K562 (cell line): ENCODE data around the gene ITGA2B. TPM values are rescaled to one million over a fixed set of nuclear protein-coding genes. Genes with fewer than 3 reads are reported as not detected.

Source experiments
- ATF6 ChIP-seq: sonication (generic); formaldehyde crosslinking; IDR thresholded peaks from 2 replicates; pipeline ENCODE4 v1.4.0; 2020; ENCODE audit warnings: mild to moderate bottlenecking, missing genetic modification reagents
- CBX2 ChIP-seq: fragments of 200-600 bp; sonication (generic); IDR thresholded peaks from one replicate; pipeline ENCODE4 v1.6.1; 2012; ENCODE audit warnings: mild to moderate bottlenecking, low read length, inconsistent platforms; ENCODE audit not compliant: insufficient read depth, poor library complexity, severe bottlenecking
- CXXC5 ChIP-seq: fragments of 250-450 bp; sonication (Bioruptor Pico); IDR thresholded peaks from 2 replicates; pipeline ENCODE4 v1.8.0; 2022; ENCODE audit warnings: inconsistent platforms, mild to moderate bottlenecking, moderate library complexity
- EGR1 ChIP-seq: fragments of 450-650 bp; conservative IDR thresholded peaks from 2 replicates; pipeline ENCODE4 v1.6.1; 2017; ENCODE audit warnings: mild to moderate bottlenecking
- NR1H2 ChIP-seq: sonication (generic); formaldehyde crosslinking; IDR thresholded peaks from 2 replicates; pipeline ENCODE4 v1.4.0; 2020; ENCODE audit warnings: mild to moderate bottlenecking, missing genetic modification reagents
- PRPF4 ChIP-seq: fragments of 200-400 bp; formaldehyde crosslinking; IDR thresholded peaks from one replicate; pipeline ENCODE4 v1.6.1; 2017; ENCODE audit warnings: low read length, low read depth, mild to moderate bottlenecking; ENCODE audit not compliant: insufficient read depth, poor library complexity, severe bottlenecking
- RBM22 ChIP-seq: fragments of 200-400 bp; formaldehyde crosslinking; IDR thresholded peaks from 2 replicates; pipeline ENCODE4 v1.6.1; 2018; ENCODE audit warnings: low read length, low read depth; ENCODE audit not compliant: poor library complexity, severe bottlenecking
- SFPQ ChIP-seq: fragments of 200-400 bp; formaldehyde crosslinking; IDR thresholded peaks from 2 replicates; pipeline ENCODE4 v1.6.1; 2017; ENCODE audit warnings: mild to moderate bottlenecking, low read depth, low read length, moderate library complexity
- SREBF1 ChIP-seq: fragments of 150-350 bp; IDR thresholded peaks from 2 replicates; pipeline ENCODE4 v1.6.1; 2014; ENCODE audit warnings: antibody characterized with exemption, low read depth, low read length, borderline replicate concordance
- TARDBP ChIP-seq: fragments of 450-650 bp; IDR thresholded peaks from 2 replicates; pipeline ENCODE4 v1.6.1; 2016
- TCF3 ChIP-seq: sonication (generic); formaldehyde crosslinking; IDR thresholded peaks from 2 replicates; pipeline ENCODE4 v1.4.0; 2020; ENCODE audit warnings: mild to moderate bottlenecking, missing genetic modification reagents
- TEAD1 ChIP-seq, 2 experiments: fragments of 450-650 bp in 1 of 2; sonication (generic) in 1 of 2; formaldehyde crosslinking; IDR thresholded peaks; 2 replicates each; pipeline versions ENCODE4 v1.4.0 to v1.8.0; 2020 to 2022; ENCODE audit warnings: mild to moderate bottlenecking in 2 of 2, missing genetic modification reagents in 1 of 2
- THRAP3 ChIP-seq: fragments of 450-650 bp; IDR thresholded peaks from 2 replicates; pipeline ENCODE4 v1.6.1; 2016; ENCODE audit warnings: mild to moderate bottlenecking, inconsistent platforms, borderline replicate concordance
- XRCC5 ChIP-seq: fragments of 200-400 bp; formaldehyde crosslinking; IDR thresholded peaks from 2 replicates; pipeline ENCODE4 v1.6.1; 2017; ENCODE audit warnings: low read depth, mild to moderate bottlenecking, low read length
- ZNF12 ChIP-seq: sonication (generic); formaldehyde crosslinking; IDR thresholded peaks from 2 replicates; pipeline ENCODE4 v1.4.0; 2020; ENCODE audit warnings: mild to moderate bottlenecking, missing genetic modification reagents
- ZNF175 ChIP-seq: fragments of 200-800 bp; sonication (Bioruptor generic); IDR thresholded peaks from 2 replicates; pipeline ENCODE4 v1.6.1; 2016; ENCODE audit warnings: low read depth, mild to moderate bottlenecking, missing genetic modification characterization, missing compliant biosample characterization
- ZNF280B ChIP-seq: fragments of 250-450 bp; sonication (Bioruptor Pico); IDR thresholded peaks from 2 replicates; pipeline ENCODE4 v1.5.1; 2021; ENCODE audit warnings: mild to moderate bottlenecking
- ZNF583 ChIP-seq: fragments of 250-450 bp; sonication (Bioruptor Pico); IDR thresholded peaks from 2 replicates; pipeline ENCODE4 v1.4.0; 2020
- ZNF695 ChIP-seq: fragments of 450-650 bp; formaldehyde crosslinking; IDR thresholded peaks from 2 replicates; pipeline ENCODE4 v1.4.0; 2020; ENCODE audit warnings: mild to moderate bottlenecking, moderate library complexity
- ZNF696 ChIP-seq: fragments of 250-450 bp; sonication (Bioruptor Pico); conservative IDR thresholded peaks from 2 replicates; pipeline ENCODE4 v1.4.0; 2020; ENCODE audit warnings: mild to moderate bottlenecking, moderate library complexity
- ZNF75A ChIP-seq: fragments of 450-650 bp; formaldehyde crosslinking; IDR thresholded peaks from 2 replicates; pipeline ENCODE4 v1.4.0; 2020; ENCODE audit warnings: mild to moderate bottlenecking
- ZNF77 ChIP-seq: fragments of 250-450 bp; sonication (Bioruptor Pico); IDR thresholded peaks from 2 replicates; pipeline ENCODE4 v1.5.0; 2020
- polyA plus RNA-seq, 8 experiments: library from polyadenylated mRNA; depleted of rRNA in 4 of 8; stranded (reverse) in 5 of 8; unstranded in 3 of 8; fragments of >200 nt; fragmentation: Nextera tagmentation in 2 of 8; fragmentation: Illumina TruSeq in 1 of 8; extraction: Ambion mirVana in 2 of 8; extraction: Trizol in 1 of 8; gene quantifications; 2 replicates each; pipeline versions ENCODE4 v1.2.1 to v1.2.3, GENCODE V29; 2011 to 2014; ENCODE audit warnings: inconsistent platforms in 1 of 8, missing spikeins in 1 of 8
- total RNA-seq, 7 experiments: library from RNA; depleted of rRNA in 6 of 7; stranded (reverse); fragments of >200 nt in 6 of 7; fragmentation: Illumina TruSeq in 2 of 7; extraction: Trizol in 2 of 7; gene quantifications; 2 replicates each; pipeline versions ENCODE4 v1.2.1 to v1.2.3, GENCODE V29; 2011 to 2021; ENCODE audit warnings: low replicate concordance in 1 of 7
- TF ChIP-seq, protein P1 (sequence below), 2 experiments: fragments of 450-650 bp; conservative IDR thresholded peaks; 2 replicates each; pipeline ENCODE4 v1.6.1; 2017; ENCODE audit warnings: mild to moderate bottlenecking in 2 of 2, moderate library complexity in 2 of 2

The ITGA2B gene
- total and polyA plus RNA-seq, 9 of the 15 experiments (the other 6 are each of a cell fraction or from before 2014, with no cell fraction given) = 1.1 to 26.4 (median 5.6) TPM

DNA sequence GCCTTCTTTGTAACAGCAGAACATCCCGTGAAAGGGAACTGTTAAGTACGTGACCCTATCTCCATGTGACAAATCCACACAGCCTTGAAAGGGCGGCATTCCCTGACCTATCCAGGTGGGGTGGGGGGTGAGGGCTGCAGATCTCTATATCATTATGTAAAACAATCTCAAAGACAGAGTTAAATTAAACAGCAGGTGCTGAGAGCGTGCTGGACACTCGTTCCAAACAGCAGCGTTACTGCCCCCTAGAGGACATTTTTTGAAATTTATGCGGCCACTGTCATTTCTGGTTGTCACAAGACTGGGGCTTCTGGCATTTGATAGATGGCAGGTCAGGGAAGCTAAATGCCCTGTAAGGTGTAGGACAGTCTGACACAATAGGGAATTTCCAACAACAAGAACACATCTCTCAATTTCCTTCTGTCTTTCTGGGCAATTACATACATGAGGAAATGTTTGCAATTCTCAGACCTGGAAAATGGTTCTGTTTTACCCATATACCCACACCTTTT, 58.1 kb downstream of the ITGA2B start (continued):
- TF ChIP-seq ZNF280B (CRISPR knock-in tag) (no peak), ATF6 (CRISPR knock-in tag) (no peak), TEAD1 (CRISPR knock-in tag; IDR thresholded peaks at IDR 0.05) (peak in 1 of 2 experiments; percentile 41; a peak in 1 of 4 replicates), ZNF75A (no peak), CXXC5 (CRISPR knock-in tag) (no peak), PRPF4 (no peak), EGR1 (no peak), THRAP3 (no peak), ZNF12 (CRISPR knock-in tag) (no peak), SREBF1 (no peak), SFPQ (no peak), ZNF696 (no peak), RBM22 (no peak), XRCC5 (peak; percentile 58; the same call in 1 of the 2 replicates), CBX2 (no peak), ZNF583 (CRISPR knock-in tag) (no peak), ZNF695 (CRISPR knock-in tag) (no peak), TCF3 (CRISPR knock-in tag) (no peak), NR1H2 (no peak), TARDBP (no peak), ZNF77 (no peak), ZNF175 (no peak)
- TF ChIP-seq, protein P1, sequence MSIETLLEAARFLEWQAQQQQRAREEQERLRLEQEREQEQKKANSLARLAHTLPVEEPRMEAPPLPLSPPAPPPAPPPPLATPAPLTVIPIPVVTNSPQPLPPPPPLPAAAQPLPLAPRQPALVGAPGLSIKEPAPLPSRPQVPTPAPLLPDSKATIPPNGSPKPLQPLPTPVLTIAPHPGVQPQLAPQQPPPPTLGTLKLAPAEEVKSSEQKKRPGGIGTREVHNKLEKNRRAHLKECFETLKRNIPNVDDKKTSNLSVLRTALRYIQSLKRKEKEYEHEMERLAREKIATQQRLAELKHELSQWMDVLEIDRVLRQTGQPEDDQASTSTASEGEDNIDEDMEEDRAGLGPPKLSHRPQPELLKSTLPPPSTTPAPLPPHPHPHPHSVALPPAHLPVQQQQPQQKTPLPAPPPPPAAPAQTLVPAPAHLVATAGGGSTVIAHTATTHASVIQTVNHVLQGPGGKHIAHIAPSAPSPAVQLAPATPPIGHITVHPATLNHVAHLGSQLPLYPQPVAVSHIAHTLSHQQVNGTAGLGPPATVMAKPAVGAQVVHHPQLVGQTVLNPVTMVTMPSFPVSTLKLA (conservative IDR thresholded peaks at IDR 0.05) = peak; percentile 26 to 32; a peak in 2 of 4 replicates
